GM18502 (cell line): Measurements from ENCODE around the gene CARMIL1.

Experiments used
- ATAC-seq: cut with Tn5 transposase; IDR thresholded peaks from one replicate; pipeline ENCODE4 v1.9.1; 2021; ENCODE audit warnings: mild to moderate bottlenecking; ENCODE audit not compliant: unreplicated experiment, poor library complexity

The CARMIL1 gene

GRCh38 chr6:25665455-25665854, 386.3 kb downstream of the CARMIL1 start:
- no peak for ATAC-seq

GRCh38 chr6:25669413-25669812, 390.2 kb downstream of the CARMIL1 start:
- no peak for ATAC-seq
